ES-I3 (cell line): ENCODE measurements around the gene LYPD6.
"Not testable (repeated sequence)": the region's sequence is repeated elsewhere in the genome, so short reads cannot be mapped to it uniquely, and the experiment has no call there.

Source experiments
- H3K36me3 ChIP-seq: 2 replicates; pipeline ENCODE4 v1.6.1; 2013; ENCODE audit warnings: mild to moderate bottlenecking, low read length, control low read depth, moderate library complexity; ENCODE audit not compliant: insufficient read depth
- H3K4me1 ChIP-seq: 2 replicates; pipeline ENCODE4 v1.6.1; 2013; ENCODE audit warnings: mild to moderate bottlenecking, control low read depth, low read length; ENCODE audit not compliant: insufficient read depth
- H3K9ac ChIP-seq: 2 replicates; pipeline ENCODE4 v1.6.1; 2013; ENCODE audit warnings: low read depth, mild to moderate bottlenecking, low read length, moderate library complexity
- H3K9me3 ChIP-seq: 2 replicates; pipeline ENCODE4 v1.6.1; 2013; ENCODE audit warnings: mild to moderate bottlenecking, low read length, moderate library complexity; ENCODE audit not compliant: control insufficient read depth, insufficient read depth

Gene LYPD6

GRCh38 chr2:149506808-149507207, 176.4 kb downstream of the LYPD6 start:
- peak overlapping the region; percentile 35; the same call in 1 of the 2 replicates for H3K9ac ChIP-seq
- not testable (repeated sequence) for H3K36me3 ChIP-seq, H3K4me1 ChIP-seq, H3K9me3 ChIP-seq

GRCh38 chr2:149507974-149508373, 177.6 kb downstream of the LYPD6 start:
- Histone ChIP-seq H3K9ac (no peak overlapping the region), H3K36me3 (no peaks in the 10 kb centered on the region), H3K4me1 (peaks cover 9% of the 10 kb centered on the region), H3K9me3 (no peaks in the 10 kb centered on the region)

- Histone ChIP-seq H3K9ac (no peak overlapping the region), H3K9me3 (no peaks in the 10 kb centered on the region), H3K4me1 (no peaks in the 10 kb centered on the region), H3K36me3 (no peaks in the 10 kb centered on the region)
Observed at GRCh38 chr2:149513461-149513860, 183.1 kb downstream of the LYPD6 start.
